GM12865 (cell line): Measurements from ENCODE around the gene KLHL8.

Experiments used
- DNase-seq: peaks from one replicate; pipeline ENCODE4 v3.0.0; 2010; ENCODE audit warnings: low read depth
- H3K4me3 ChIP-seq: 2 replicates; pipeline ENCODE4 v1.5.1; 2011; ENCODE audit warnings: mild to moderate bottlenecking, low read depth, low read length, control low read depth
- CTCF ChIP-seq: IDR thresholded peaks from 2 replicates; pipeline ENCODE4 v1.5.1; 2011; ENCODE audit warnings: low read length, control low read depth, low read depth, inconsistent platforms; ENCODE audit not compliant: insufficient read depth; ENCODE audit errors: missing control alignments

The KLHL8 gene

GRCh38 chr4:87257523-87257922 is 37.1 kb upstream of the KLHL8 start:
- DNase-seq: no peak
- no peak for TF ChIP-seq CTCF
- no peak overlapping the region for H3K4me3 ChIP-seq

- no peak overlapping the region for H3K4me3 ChIP-seq
- DNase-seq: no peak
- no peak for TF ChIP-seq CTCF
Measured at GRCh38 chr4:87255755-87256154, 35.3 kb upstream of the KLHL8 start.

- no peak for DNase-seq
- no peak overlapping the region for H3K4me3 ChIP-seq
- no peak for TF ChIP-seq CTCF
Measured at GRCh38 chr4:87251106-87251505, 30.7 kb upstream of the KLHL8 start.

GRCh38 chr4:87250294-87250693 is 29.9 kb upstream of the KLHL8 start:
- no peak overlapping the region for H3K4me3 ChIP-seq
- DNase-seq: no peak
- no peak for TF ChIP-seq CTCF

- no peak for TF ChIP-seq CTCF
- no peak for DNase-seq
- no peak overlapping the region for H3K4me3 ChIP-seq
Measured at GRCh38 chr4:87249332-87250019, 29.1 kb upstream of the KLHL8 start.

- H3K4me3 ChIP-seq: no peak overlapping the region
- TF ChIP-seq CTCF: no peak
- DNase-seq: no peak
Measured at GRCh38 chr4:87243426-87244053, 23.1 kb upstream of the KLHL8 start.

- DNase-seq: no peak
- no peak overlapping the region for H3K4me3 ChIP-seq
- no peak for TF ChIP-seq CTCF
Measured at GRCh38 chr4:87241336-87241735, 20.9 kb upstream of the KLHL8 start.
